MM.1S (cell line): ENCODE results near the gene FAM193A.

Source experiments
- DNase-seq: peaks from one replicate; pipeline ENCODE4 v3.0.0-alpha.2; 2015
- H2AFZ ChIP-seq: fragments of 300-600 bp; sonication (generic); 2 replicates; pipeline ENCODE4 v1.6.0; 2016; ENCODE audit warnings: antibody characterized with exemption, low read length
- H3F3A ChIP-seq: fragments of 300-600 bp; sonication (generic); 2 replicates; pipeline ENCODE4 v1.6.1; 2016; ENCODE audit warnings: mild to moderate bottlenecking, antibody characterized with exemption, low read length, moderate library complexity, mixed read lengths; ENCODE audit not compliant: insufficient read depth
- H3K27ac ChIP-seq: fragments of 300-600 bp; sonication (generic); 2 replicates; pipeline ENCODE4 v1.5.1; 2016; ENCODE audit warnings: mild to moderate bottlenecking, low read length
- H3K27me3 ChIP-seq: fragments of 300-600 bp; sonication (generic); replicated peaks from 2 replicates; pipeline ENCODE4 v1.6.0; 2016; ENCODE audit warnings: low read length; ENCODE audit not compliant: insufficient read depth
- H3K36me3 ChIP-seq: fragments of 300-600 bp; sonication (generic); replicated peaks from 2 replicates; pipeline ENCODE4 v1.6.1; 2016; ENCODE audit warnings: mild to moderate bottlenecking, low read length, mixed read lengths; ENCODE audit not compliant: insufficient read depth
- H3K4me1 ChIP-seq: fragments of 300-600 bp; sonication (generic); 2 replicates; pipeline ENCODE4 v1.6.1; 2016; ENCODE audit warnings: low read length, mixed read lengths
- H3K4me2 ChIP-seq: fragments of 300-600 bp; sonication (generic); 2 replicates; pipeline ENCODE4 v1.6.0; 2016; ENCODE audit warnings: low read depth, low read length
- H3K4me3 ChIP-seq: fragments of 300-600 bp; sonication (generic); 2 replicates; pipeline ENCODE4 v1.5.1; 2016; ENCODE audit warnings: low read length, mixed read lengths
- H3K79me2 ChIP-seq: fragments of 300-600 bp; sonication (generic); 2 replicates; pipeline ENCODE4 v1.6.1; 2016; ENCODE audit warnings: mixed run types, low read length, mixed read lengths
- H3K9ac ChIP-seq: fragments of 300-600 bp; sonication (generic); 2 replicates; pipeline ENCODE4 v1.6.1; 2016; ENCODE audit warnings: low read length, mixed read lengths
- H3K9me2 ChIP-seq: fragments of 300-600 bp; sonication (generic); replicated peaks from 2 replicates; pipeline ENCODE4 v1.6.1; 2016; ENCODE audit warnings: mild to moderate bottlenecking, low read length, mixed read lengths; ENCODE audit not compliant: insufficient read depth
- H3K9me3 ChIP-seq: fragments of 300-600 bp; sonication (generic); replicated peaks from 2 replicates; pipeline ENCODE4 v1.6.1; 2016; ENCODE audit warnings: mild to moderate bottlenecking, low read length, mixed read lengths; ENCODE audit not compliant: insufficient read depth
- H4K20me1 ChIP-seq: fragments of 300-600 bp; sonication (generic); 2 replicates; pipeline ENCODE4 v1.6.1; 2016; ENCODE audit warnings: mild to moderate bottlenecking, low read length, moderate library complexity, mixed read lengths; ENCODE audit not compliant: insufficient read depth
- EZH2 ChIP-seq: fragments of 300-600 bp; sonication (generic); optimal IDR thresholded peaks from 2 replicates; pipeline ENCODE3; 2017; ENCODE audit warnings: low read depth, mild to moderate bottlenecking, antibody characterized with exemption, low read length, mixed read lengths
- EZH2phosphoT487 ChIP-seq: fragments of 300-600 bp; sonication (generic); IDR thresholded peaks from 2 replicates; pipeline ENCODE4 v1.6.1; 2018; ENCODE audit warnings: antibody characterized with exemption, low read length
- TF ChIP-seq, protein P1 (sequence below): fragments of 300-600 bp; sonication (generic); IDR thresholded peaks from 2 replicates; pipeline ENCODE4 v1.5.1; 2016; ENCODE audit warnings: antibody characterized with exemption, low read length, mixed read lengths

FAM193A gene

GRCh38 chr4:2624782-2625530 is 88.5 kb downstream of the FAM193A start:
- Histone ChIP-seq H3K9me2 (no peaks in the 10 kb centered on the region), H3K27ac (no peak overlapping the region), H3K36me3 (0 out of 2 replicates have a peak, but pooled peaks cover 2% of the 10 kb centered on the region), H3K27me3 (no peaks in the 10 kb centered on the region), H3K79me2 (peaks cover 59% of the 10 kb centered on the region), H2AFZ (no peak overlapping the region), H3F3A (no peaks in the 10 kb centered on the region), H3K4me1 (no peaks in the 10 kb centered on the region), H3K9ac (no peak overlapping the region), H4K20me1 (no peaks in the 10 kb centered on the region), H3K4me3 (no peak overlapping the region), H3K4me2 (no peak overlapping the region), H3K9me3 (no peaks in the 10 kb centered on the region)
- TF ChIP-seq EZH2: no peak
- no peak for TF ChIP-seq EZH2phosphoT487
- TF ChIP-seq, protein P1, sequence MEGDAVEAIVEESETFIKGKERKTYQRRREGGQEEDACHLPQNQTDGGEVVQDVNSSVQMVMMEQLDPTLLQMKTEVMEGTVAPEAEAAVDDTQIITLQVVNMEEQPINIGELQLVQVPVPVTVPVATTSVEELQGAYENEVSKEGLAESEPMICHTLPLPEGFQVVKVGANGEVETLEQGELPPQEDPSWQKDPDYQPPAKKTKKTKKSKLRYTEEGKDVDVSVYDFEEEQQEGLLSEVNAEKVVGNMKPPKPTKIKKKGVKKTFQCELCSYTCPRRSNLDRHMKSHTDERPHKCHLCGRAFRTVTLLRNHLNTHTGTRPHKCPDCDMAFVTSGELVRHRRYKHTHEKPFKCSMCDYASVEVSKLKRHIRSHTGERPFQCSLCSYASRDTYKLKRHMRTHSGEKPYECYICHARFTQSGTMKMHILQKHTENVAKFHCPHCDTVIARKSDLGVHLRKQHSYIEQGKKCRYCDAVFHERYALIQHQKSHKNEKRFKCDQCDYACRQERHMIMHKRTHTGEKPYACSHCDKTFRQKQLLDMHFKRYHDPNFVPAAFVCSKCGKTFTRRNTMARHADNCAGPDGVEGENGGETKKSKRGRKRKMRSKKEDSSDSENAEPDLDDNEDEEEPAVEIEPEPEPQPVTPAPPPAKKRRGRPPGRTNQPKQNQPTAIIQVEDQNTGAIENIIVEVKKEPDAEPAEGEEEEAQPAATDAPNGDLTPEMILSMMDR: no peak
- DNase-seq: no peak

DNA sequence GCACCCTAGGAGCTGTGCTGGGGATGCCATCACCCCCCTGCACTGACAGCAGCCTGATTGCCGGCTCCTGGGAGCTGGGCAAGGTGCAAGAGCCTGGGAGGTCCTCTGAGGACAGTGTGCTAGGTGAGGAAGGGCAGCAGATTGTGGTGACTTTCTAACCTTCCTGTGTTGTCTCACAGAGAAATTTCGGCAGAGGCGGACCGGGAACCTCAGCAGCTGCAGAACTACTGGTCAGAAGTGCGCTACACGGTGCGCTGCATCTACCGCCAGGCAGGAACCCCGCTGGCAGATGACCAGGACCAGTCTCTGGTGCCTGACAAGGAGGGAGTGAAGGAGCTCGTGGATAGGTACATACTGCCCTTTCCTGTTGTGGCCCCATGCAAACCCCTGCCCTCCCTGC is 89.8 kb downstream of the FAM193A start:
- H4K20me1 ChIP-seq: no peaks in the 10 kb centered on the region
- H3K4me1 ChIP-seq: no peaks in the 10 kb centered on the region
- H3K4me3 ChIP-seq: no peak overlapping the region
- no peak for TF ChIP-seq EZH2phosphoT487
- no peak for TF ChIP-seq EZH2
- TF ChIP-seq, protein P1: no peak
- DNase-seq: no peak
- H3K9me3 ChIP-seq: no peaks in the 10 kb centered on the region
- no peak overlapping the region for H3K4me2 ChIP-seq
- H3K27ac ChIP-seq: no peak overlapping the region
- H2AFZ ChIP-seq: no peak overlapping the region
- 0 out of 2 replicates have a peak, but pooled peaks cover 6% of the 10 kb centered on the region for H3K36me3 ChIP-seq
- no peaks in the 10 kb centered on the region for H3F3A ChIP-seq
- H3K9me2 ChIP-seq: no peaks in the 10 kb centered on the region
- H3K9ac ChIP-seq: no peak overlapping the region
- peaks cover 50% of the 10 kb centered on the region for H3K79me2 ChIP-seq
- no peaks in the 10 kb centered on the region for H3K27me3 ChIP-seq

DNA sequence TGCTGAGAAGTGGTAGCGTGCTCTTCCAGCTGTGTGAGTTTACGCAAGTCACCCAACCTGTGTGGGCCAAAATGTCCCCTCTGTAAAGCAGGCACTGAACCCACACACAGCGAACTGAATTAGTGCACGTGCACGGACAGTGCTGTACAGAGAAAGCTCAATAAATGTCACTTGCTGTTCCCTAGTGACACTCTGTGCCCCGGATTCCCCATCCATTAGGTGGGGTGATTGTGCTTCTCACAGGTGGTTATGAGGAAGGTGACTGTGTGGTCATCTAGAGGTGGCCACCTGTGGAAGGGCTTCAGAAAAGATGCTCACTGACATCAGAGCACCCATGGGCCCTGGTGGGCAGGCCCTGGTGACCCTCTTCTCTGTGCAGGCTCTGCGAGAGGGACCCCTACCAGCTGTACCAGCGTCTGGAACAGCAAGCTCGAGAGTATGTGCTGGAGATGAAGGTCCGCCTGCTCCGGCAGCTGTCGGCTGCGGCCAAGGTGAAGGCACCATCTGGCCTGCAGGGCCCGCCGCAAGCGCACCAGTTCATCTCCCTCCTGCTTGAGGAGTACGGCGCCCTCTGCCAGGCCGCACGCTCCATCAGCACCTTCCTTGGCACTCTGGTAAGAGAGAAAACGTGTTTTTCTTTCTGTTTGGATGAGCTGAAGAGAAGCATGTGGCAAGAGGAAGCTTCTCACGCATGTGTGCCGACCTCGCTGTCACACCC is 94.3 kb downstream of the FAM193A start:
- Histone ChIP-seq H3K27me3 (no peaks in the 10 kb centered on the region), H3K36me3 (0 out of 2 replicates have a peak, but pooled peaks cover 6% of the 10 kb centered on the region), H2AFZ (no peak overlapping the region), H3K4me1 (no peaks in the 10 kb centered on the region), H3K4me3 (no peak overlapping the region), H4K20me1 (no peaks in the 10 kb centered on the region), H3K79me2 (peaks cover 12% of the 10 kb centered on the region; the same call in 1 of the 2 replicates), H3K27ac (no peak overlapping the region), H3F3A (no peaks in the 10 kb centered on the region), H3K4me2 (no peak overlapping the region), H3K9me2 (no peaks in the 10 kb centered on the region), H3K9me3 (no peaks in the 10 kb centered on the region), H3K9ac (no peak overlapping the region)
- TF ChIP-seq, protein P1: no peak
- no peak for TF ChIP-seq EZH2
- no peak for TF ChIP-seq EZH2phosphoT487
- DNase-seq: no peak
